DOHH2 (cell line): ENCODE measurements around the gene DBI.

Source experiments
- H3F3A ChIP-seq: fragments of 200-600 bp; sonication (generic), shearing (Covaris generic); 2 replicates; pipeline ENCODE4 v1.6.0; 2016; ENCODE audit warnings: antibody characterized with exemption, mild to moderate bottlenecking; ENCODE audit not compliant: control insufficient read depth, insufficient read depth
- H3K27ac ChIP-seq: fragments of 200-600 bp; sonication (generic); 2 replicates; pipeline ENCODE4 v1.5.1; 2014; ENCODE audit warnings: low read depth, mild to moderate bottlenecking, low read length, moderate library complexity
- H3K27me3 ChIP-seq: fragments of 200-600 bp; sonication (generic); 2 replicates; pipeline ENCODE4 v1.6.1; 2014; ENCODE audit warnings: mild to moderate bottlenecking, low read length, mixed read lengths; ENCODE audit not compliant: control insufficient read depth
- H3K36me3 ChIP-seq: fragments of 200-600 bp; sonication (generic); 2 replicates; pipeline ENCODE4 v1.6.1; 2014; ENCODE audit warnings: mild to moderate bottlenecking, low read length, moderate library complexity, mixed read lengths; ENCODE audit not compliant: control insufficient read depth
- H3K4me1 ChIP-seq: fragments of 200-600 bp; sonication (generic); 2 replicates; pipeline ENCODE4 v1.6.1; 2014; ENCODE audit warnings: mild to moderate bottlenecking, low read length, mixed read lengths; ENCODE audit not compliant: control insufficient read depth
- H3K4me2 ChIP-seq: fragments of 200-600 bp; sonication (generic); 2 replicates; pipeline ENCODE4 v1.6.0; 2014; ENCODE audit warnings: mild to moderate bottlenecking, low read length, moderate library complexity
- H3K4me3 ChIP-seq: fragments of 200-600 bp; sonication (generic); 2 replicates; pipeline ENCODE4 v1.5.1; 2014; ENCODE audit warnings: mild to moderate bottlenecking, low read length, mixed read lengths
- H3K79me2 ChIP-seq: fragments of 200-600 bp; sonication (generic); 2 replicates; pipeline ENCODE4 v1.6.1; 2014; ENCODE audit warnings: mild to moderate bottlenecking, low read length, mixed read lengths; ENCODE audit not compliant: control insufficient read depth
- H3K9me2 ChIP-seq: fragments of 200-600 bp; sonication (generic); replicated peaks from 2 replicates; pipeline ENCODE4 v1.6.1; 2014; ENCODE audit warnings: mild to moderate bottlenecking, low read length, mixed read lengths; ENCODE audit not compliant: control insufficient read depth
- H3K9me3 ChIP-seq: fragments of 200-600 bp; sonication (generic); 2 replicates; pipeline ENCODE4 v1.6.1; 2014; ENCODE audit warnings: antibody characterized with exemption, low read length, mixed read lengths; ENCODE audit not compliant: control insufficient read depth, insufficient read depth
- H4K20me1 ChIP-seq: fragments of 200-600 bp; sonication (generic); 2 replicates; pipeline ENCODE4 v1.6.0; 2014; ENCODE audit warnings: low read depth, mild to moderate bottlenecking, antibody characterized with exemption, low read length, moderate library complexity; ENCODE audit not compliant: control insufficient read depth, insufficient read depth
- CTCF ChIP-seq: fragments of 200-600 bp; sonication (generic); IDR thresholded peaks from one replicate; pipeline ENCODE4 v1.5.1; 2014; ENCODE audit warnings: antibody characterized with exemption, mild to moderate bottlenecking, low read depth, low read length; ENCODE audit not compliant: poor library complexity, severe bottlenecking
- EZH2phosphoT487 ChIP-seq: fragments of 200-600 bp; sonication (generic); IDR thresholded peaks from 2 replicates; pipeline ENCODE4 v1.6.1; 2017; ENCODE audit warnings: borderline replicate concordance, mild to moderate bottlenecking, antibody characterized with exemption, low read length, moderate library complexity, mixed read lengths

DBI gene

GRCh38 chr2:119376810-119377209, 10.0 kb downstream of the DBI start:
- Histone ChIP-seq H3K27me3 (no peaks in the 10 kb centered on the region), H4K20me1 (peaks cover 3% of the 10 kb centered on the region; the same call in 1 of the 2 replicates), H3K9me2 (no peaks in the 10 kb centered on the region), H3K9me3 (no peaks in the 10 kb centered on the region), H3K4me3 (no peak overlapping the region), H3K79me2 (no peaks in the 10 kb centered on the region), H3K4me2 (no peak overlapping the region), H3K36me3 (peaks cover 23% of the 10 kb centered on the region), H3K27ac (no peak overlapping the region), H3K4me1 (peaks cover 13% of the 10 kb centered on the region), H3F3A (no peaks in the 10 kb centered on the region)
- TF ChIP-seq EZH2phosphoT487 (no peak), CTCF (no peak)

GRCh38 chr2:119377294-119377992, 10.7 kb downstream of the DBI start:
- Histone ChIP-seq H3K36me3 (peaks cover 16% of the 10 kb centered on the region), H3K79me2 (no peaks in the 10 kb centered on the region), H4K20me1 (peaks cover 3% of the 10 kb centered on the region; the same call in 1 of the 2 replicates), H3F3A (no peaks in the 10 kb centered on the region), H3K9me3 (no peaks in the 10 kb centered on the region), H3K4me3 (no peak overlapping the region), H3K27ac (no peak overlapping the region), H3K4me2 (no peak overlapping the region), H3K9me2 (no peaks in the 10 kb centered on the region), H3K27me3 (no peaks in the 10 kb centered on the region), H3K4me1 (peaks cover 13% of the 10 kb centered on the region)
- no peak for TF ChIP-seq CTCF
- no peak for TF ChIP-seq EZH2phosphoT487

GRCh38 chr2:119377993-119378345, 11.2 kb downstream of the DBI start:
- H3K4me3 ChIP-seq: no peak overlapping the region

More at GRCh38 chr2:119377993-119378345, 11.2 kb downstream of the DBI start:
- H4K20me1 ChIP-seq: peaks cover 3% of the 10 kb centered on the region; the same call in 1 of the 2 replicates
- H3F3A ChIP-seq: no peaks in the 10 kb centered on the region
- H3K4me2 ChIP-seq: no peak overlapping the region
- H3K27me3 ChIP-seq: no peaks in the 10 kb centered on the region
- H3K9me3 ChIP-seq: no peaks in the 10 kb centered on the region
- no peaks in the 10 kb centered on the region for H3K79me2 ChIP-seq
- H3K27ac ChIP-seq: no peak overlapping the region
- H3K36me3 ChIP-seq: peaks cover 11% of the 10 kb centered on the region
- no peaks in the 10 kb centered on the region for H3K9me2 ChIP-seq
- TF ChIP-seq CTCF (no peak), EZH2phosphoT487 (no peak)
- peaks cover 13% of the 10 kb centered on the region for H3K4me1 ChIP-seq
